Lung (tissue), 12 donors: ENCODE results near the gene TRPM3. TPM values are rescaled to one million over a fixed set of nuclear protein-coding genes. Genes with fewer than 3 reads are reported as not detected.

Source experiments
- ATAC-seq: fragments of 200-7000 bp; cut with Tn5 transposase; one replicate; pipeline ENCODE4 v1.9.1; 2020; ENCODE audit warnings: moderate number of reproducible peaks; ENCODE audit not compliant: insufficient read depth, low FRiP score
- DNase-seq, 3 donors: peaks; one replicate each; pipeline ENCODE4 v3.0.0-alpha.2; 2013 to 2017
- H3K27ac ChIP-seq, 2 donors: one replicate each; pipeline ENCODE4 v1.5.1; 2013; ENCODE audit warnings: mild to moderate bottlenecking in 2 of 2, moderate library complexity in 2 of 2, control low read depth in 1 of 2, inconsistent platforms in 1 of 2, low read depth in 1 of 2, low read length in 1 of 2
- H3K27me3 ChIP-seq, 3 donors: one replicate each; pipeline ENCODE4 v1.5.1; 2013; ENCODE audit warnings: low read length in 2 of 3; ENCODE audit not compliant: control insufficient read depth in 3 of 3, insufficient read depth in 3 of 3
- H3K36me3 ChIP-seq, 4 donors: one replicate each; pipeline ENCODE4 v1.5.1; 2013; ENCODE audit warnings: low read length in 4 of 4, mild to moderate bottlenecking in 1 of 4, moderate library complexity in 1 of 4; ENCODE audit not compliant: control insufficient read depth in 4 of 4, insufficient read depth in 4 of 4
- H3K4me1 ChIP-seq, 5 donors: one replicate each; pipeline ENCODE4 v1.5.1; 2013; ENCODE audit warnings: low read length in 5 of 5, mild to moderate bottlenecking in 2 of 5, moderate library complexity in 1 of 5; ENCODE audit not compliant: control insufficient read depth in 5 of 5, insufficient read depth in 5 of 5
- H3K4me3 ChIP-seq: one replicate; pipeline ENCODE4 v1.5.1; 2013; ENCODE audit warnings: mild to moderate bottlenecking, control low read depth, moderate library complexity
- H3K9ac ChIP-seq, 2 donors: one replicate each; pipeline ENCODE4 v1.5.1; 2013; ENCODE audit warnings: low read length in 2 of 2, control low read depth in 1 of 2; ENCODE audit not compliant: insufficient read depth in 1 of 2
- H3K9me3 ChIP-seq, 4 donors: one replicate each; pipeline ENCODE4 v1.5.1; 2013; ENCODE audit warnings: low read length in 3 of 4, mild to moderate bottlenecking in 1 of 4, moderate library complexity in 1 of 4; ENCODE audit not compliant: control insufficient read depth in 4 of 4, insufficient read depth in 3 of 4
- CTCF ChIP-seq: IDR thresholded peaks from 2 replicates; pipeline ENCODE4 v1.5.1; 2012; ENCODE audit warnings: mild to moderate bottlenecking; ENCODE audit errors: control extremely low read depth, extremely low read depth
- WGBS, 2 donors: extraction: QIAGEN DNeasy Blood & Tissue Kit; methylation state at CpG; one replicate each; pipeline ENCODE4 v1.1.7; 2013; 5-methylcytosine and 5-hydroxymethylcytosine counted together
- polyA plus RNA-seq, 2 donors: library from polyadenylated mRNA; stranded (reverse); fragments of 200-250 nt; gene quantifications; one replicate each; pipeline ENCODE4 v1.2.1, GENCODE V29; 2013
- total RNA-seq, 2 donors: library from RNA; depleted of rRNA in 1 of 2; stranded (reverse); fragments of >200 nt in 1 of 2; gene quantifications; one replicate each; pipeline ENCODE4 v1.2.1, GENCODE V29; 2014 to 2021
- donor health status: control.
- donor health status: control.
- donor health status: Bipolar disorder and iron deficiency.
- donor health status: healthy.
- donor health status: DM: yes; HTN: yes; CAD: no.

The TRPM3 gene
- total and polyA plus RNA-seq, 4 donors, result 0.02 to 1.4 (median 0.49) TPM; not detected in 1

- H3K9me3 ChIP-seq, result no peaks in the 10 kb centered on the region
- WGBS, 2 donors, result 54 to 73% methylated on average over 7 of the region's 7 CpGs
- H3K27me3 ChIP-seq, result no peaks in the 10 kb centered on the region
- peak overlapping the region; percentile 55 to 74 for H3K27ac ChIP-seq
- ATAC-seq (no peak), DNase-seq (peak in 2 of 3 donors; percentile 49 to 50)
- H3K4me3 ChIP-seq, result no peak overlapping the region
- no peak overlapping the region for H3K9ac ChIP-seq
- no peak for TF ChIP-seq CTCF
- peaks cover 0 to 39% (median 5%) of the 10 kb centered on the region in 5 donors for H3K4me1 ChIP-seq
- H3K36me3 ChIP-seq, result no peaks in the 10 kb centered on the region
Measured at GRCh38 chr9:70589571-70590314, 531.7 kb downstream of the TRPM3 start.

GRCh38 chr9:70588999-70589398 lies 532.4 kb downstream of the TRPM3 start:
- Histone ChIP-seq H3K9ac (no peak overlapping the region), H3K36me3 (no peaks in the 10 kb centered on the region), H3K27ac (peak overlapping the region in 1 of 2 donors; percentile 55), H3K4me1 (peaks cover 0 to 40% (median 5%) of the 10 kb centered on the region in 5 donors), H3K4me3 (no peak overlapping the region), H3K9me3 (no peaks in the 10 kb centered on the region), H3K27me3 (no peaks in the 10 kb centered on the region)
- no peak for DNase-seq
- peak; percentile 30 for ATAC-seq
- WGBS, 2 donors, result 94 to 98% methylated on average over 4 of the region's 4 CpGs
- TF ChIP-seq CTCF, result no peak

GRCh38 chr9:70588381-70588780 lies 533.0 kb downstream of the TRPM3 start:
- no peaks in the 10 kb centered on the region for H3K27me3 ChIP-seq
- no peaks in the 10 kb centered on the region for H3K9me3 ChIP-seq
- no peak for TF ChIP-seq CTCF
- peak overlapping the region; percentile 39 to 88 for H3K27ac ChIP-seq
- no peak overlapping the region for H3K9ac ChIP-seq
- peaks cover 0 to 40% (median 5%) of the 10 kb centered on the region in 5 donors for H3K4me1 ChIP-seq
- no peak for DNase-seq
- no peak for ATAC-seq
- no peaks in the 10 kb centered on the region for H3K36me3 ChIP-seq
- no peak overlapping the region for H3K4me3 ChIP-seq
- 87 to 92% methylated on average over 11 of the region's 11 CpGs for WGBS, 2 donors
